Stimulated activated naive CD8-positive, alpha-beta T cell treated with anti-CD3 and anti-CD28 coated beads, Interleukin-15, Interleukin-2, amounts not matched to agents 100 ng/mL and 50 ng/mL, for 24 hours (primary cell): ENCODE data around the gene MN1.
A peak's percentile ranks its signal among the peaks of the same experiment; 100 is the strongest.

Experiments
- H3K27ac Mint-ChIP-seq: one replicate; pipeline ENCODE4 v1.8.0; 2021; ENCODE audit warnings: mild to moderate bottlenecking, mixed read lengths
- H3K27me3 Mint-ChIP-seq: one replicate; pipeline ENCODE4 v1.8.0; 2021; ENCODE audit warnings: mixed read lengths
- H3K36me3 Mint-ChIP-seq: one replicate; pipeline ENCODE4 v1.8.0; 2021; ENCODE audit warnings: low read depth, mixed read lengths
- H3K4me1 Mint-ChIP-seq: one replicate; pipeline ENCODE4 v1.8.0; 2021; ENCODE audit warnings: low read depth, mixed read lengths
- H3K4me3 Mint-ChIP-seq: one replicate; pipeline ENCODE4 v1.8.0; 2021; ENCODE audit warnings: mild to moderate bottlenecking, mixed read lengths
- H3K9me3 Mint-ChIP-seq: one replicate; pipeline ENCODE4 v1.8.0; 2021; ENCODE audit warnings: mixed read lengths

The MN1 gene

DNA sequence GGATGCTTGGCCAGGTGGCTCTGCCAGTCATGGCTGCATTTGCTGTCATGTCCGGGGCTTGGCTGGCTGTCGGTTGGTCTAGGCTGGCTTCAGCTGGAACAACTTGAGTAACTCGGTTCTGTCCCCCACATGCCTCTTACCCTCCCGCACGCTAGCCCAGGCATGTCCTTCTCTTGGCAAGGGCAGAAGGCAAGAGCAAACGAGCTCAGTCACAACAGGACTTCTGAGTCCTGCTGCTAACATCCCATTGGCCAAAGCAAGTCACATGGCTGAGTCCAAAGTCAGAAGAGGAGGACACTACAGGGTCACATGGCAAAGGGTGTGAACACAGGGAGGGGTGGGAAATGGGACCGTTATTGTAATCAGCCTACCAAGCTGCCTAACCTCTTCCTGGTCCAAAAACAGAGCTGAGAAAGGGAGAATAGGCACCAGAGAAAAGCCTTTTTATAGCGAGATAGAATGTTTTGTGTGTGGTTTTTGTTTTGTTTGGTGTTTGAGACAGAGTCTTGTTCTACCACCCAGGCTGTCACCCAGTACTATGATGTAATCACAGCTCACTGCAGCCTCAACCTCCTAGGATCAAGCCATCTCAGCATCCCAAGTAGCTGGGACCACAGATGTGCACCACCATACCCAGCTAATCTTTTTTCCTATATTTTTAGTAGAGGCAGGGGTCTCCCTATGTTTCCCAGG is 81.9 kb downstream of the MN1 start:
- no peaks in the 10 kb centered on the region for H3K4me1 Mint-ChIP-seq
- H3K27ac Mint-ChIP-seq: no peak overlapping the region
- H3K4me3 Mint-ChIP-seq: no peak overlapping the region
- H3K36me3 Mint-ChIP-seq: no peaks in the 10 kb centered on the region
- no peaks in the 10 kb centered on the region for H3K27me3 Mint-ChIP-seq
- H3K9me3 Mint-ChIP-seq: no peaks in the 10 kb centered on the region

DNA sequence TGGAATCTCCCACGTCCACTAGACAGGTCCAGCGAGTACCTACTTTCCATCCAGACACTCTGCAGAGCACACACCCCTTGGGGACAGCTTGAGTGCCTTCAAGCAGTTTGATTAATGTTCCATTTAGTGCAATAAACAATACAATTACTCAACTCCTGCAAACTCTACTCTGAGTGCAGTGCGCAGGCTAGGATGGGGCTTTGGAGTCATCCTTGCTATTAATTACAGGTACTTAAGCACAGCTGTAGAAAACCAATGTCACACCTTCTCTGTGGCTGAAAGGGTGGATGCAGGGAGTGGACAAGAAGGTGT is 82.6 kb downstream of the MN1 start:
- Mint-ChIP-seq H3K9me3 (no peaks in the 10 kb centered on the region), H3K27me3 (no peaks in the 10 kb centered on the region), H3K27ac (no peak overlapping the region), H3K36me3 (no peaks in the 10 kb centered on the region), H3K4me3 (no peak overlapping the region), H3K4me1 (no peaks in the 10 kb centered on the region)

DNA sequence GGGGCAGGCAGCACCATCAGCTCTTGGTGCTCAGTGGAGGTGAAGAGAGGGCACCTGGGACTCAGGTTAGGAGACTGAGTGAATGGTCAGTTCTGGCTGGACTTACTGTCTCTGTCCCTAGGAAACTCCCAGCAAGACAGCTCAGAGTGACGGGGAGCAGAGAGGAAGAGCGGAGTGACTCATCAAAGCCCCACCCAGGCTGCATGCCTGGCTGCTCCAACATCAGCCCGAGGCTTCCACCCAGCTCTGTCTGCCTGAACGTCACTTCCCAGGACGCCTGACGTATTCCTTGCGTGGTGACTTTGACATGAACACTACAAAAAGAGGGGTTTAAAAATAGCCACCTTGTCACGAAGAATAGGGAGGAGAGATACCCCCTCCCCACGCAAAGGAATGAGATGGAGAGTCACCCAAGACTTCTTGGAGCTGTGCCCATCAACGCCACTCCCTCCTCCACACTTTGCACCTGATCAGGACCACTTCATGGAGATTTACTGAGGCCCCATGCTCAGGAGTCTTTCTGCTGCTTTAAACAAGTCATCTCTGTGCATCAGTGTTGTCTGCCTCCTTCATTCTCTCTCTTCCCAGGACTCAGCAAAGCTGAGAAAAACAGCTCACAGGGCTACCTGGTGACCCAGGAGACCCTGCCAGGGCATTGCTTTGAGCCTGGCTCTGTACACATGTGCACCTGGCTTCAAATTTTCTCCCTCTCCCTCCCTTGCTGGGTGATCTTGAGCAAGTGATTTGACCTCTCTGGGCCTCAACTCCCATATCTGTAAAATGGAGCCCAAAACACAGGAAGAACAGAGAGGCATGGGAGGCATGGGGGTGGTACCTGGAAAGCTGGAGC is 83.1 kb downstream of the MN1 start:
- H3K36me3 Mint-ChIP-seq: no peaks in the 10 kb centered on the region
- no peaks in the 10 kb centered on the region for H3K9me3 Mint-ChIP-seq
- peaks cover 2% of the 10 kb centered on the region for H3K27me3 Mint-ChIP-seq
- H3K4me3 Mint-ChIP-seq: no peak overlapping the region
- H3K27ac Mint-ChIP-seq: peak overlapping the region; percentile 52
- H3K4me1 Mint-ChIP-seq: no peaks in the 10 kb centered on the region

DNA sequence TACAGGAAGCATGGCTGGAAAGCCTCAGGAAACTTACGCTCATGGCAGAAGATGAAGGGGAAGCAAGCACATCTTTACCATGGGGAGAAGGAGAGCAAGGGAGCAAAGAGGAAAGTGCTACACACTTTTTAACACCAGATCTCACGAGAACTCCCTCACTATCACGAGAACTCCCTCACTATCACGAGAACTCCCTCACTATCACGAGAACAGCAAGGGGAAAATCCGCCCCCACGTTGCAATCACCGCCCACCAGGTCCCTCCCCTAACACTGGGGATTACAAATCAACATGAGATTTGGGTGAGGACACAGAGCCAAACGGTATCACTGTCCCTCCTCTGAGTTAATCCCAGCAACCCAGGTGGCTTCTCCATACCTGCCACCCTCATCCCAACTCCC is 84.5 kb downstream of the MN1 start:
- Mint-ChIP-seq H3K4me3 (no peak overlapping the region), H3K27ac (no peak overlapping the region), H3K27me3 (peaks cover 4% of the 10 kb centered on the region), H3K4me1 (no peaks in the 10 kb centered on the region), H3K9me3 (no peaks in the 10 kb centered on the region), H3K36me3 (no peaks in the 10 kb centered on the region)

DNA sequence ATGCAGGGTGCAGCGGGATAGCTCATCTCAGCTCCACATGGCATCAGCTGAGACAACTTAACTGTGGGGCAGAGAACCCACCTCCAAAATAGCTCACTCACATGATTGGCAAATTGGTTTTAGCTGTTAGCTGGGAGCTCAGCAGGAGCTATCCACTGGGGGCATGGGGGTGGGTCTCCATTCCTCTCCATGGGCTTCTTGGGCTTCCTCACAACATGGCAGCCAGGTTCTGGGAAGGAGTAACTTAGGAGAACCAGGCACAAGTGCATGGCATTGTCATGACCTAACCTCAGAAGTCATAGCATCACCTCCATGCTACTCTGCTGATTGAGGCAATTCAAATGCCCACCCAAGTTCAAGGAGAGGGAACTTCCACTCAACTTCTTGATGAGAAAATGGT is 85.5 kb downstream of the MN1 start:
- Mint-ChIP-seq H3K27me3 (peaks cover 4% of the 10 kb centered on the region), H3K4me1 (no peaks in the 10 kb centered on the region), H3K9me3 (no peaks in the 10 kb centered on the region), H3K36me3 (no peaks in the 10 kb centered on the region), H3K4me3 (no peak overlapping the region), H3K27ac (no peak overlapping the region)

DNA sequence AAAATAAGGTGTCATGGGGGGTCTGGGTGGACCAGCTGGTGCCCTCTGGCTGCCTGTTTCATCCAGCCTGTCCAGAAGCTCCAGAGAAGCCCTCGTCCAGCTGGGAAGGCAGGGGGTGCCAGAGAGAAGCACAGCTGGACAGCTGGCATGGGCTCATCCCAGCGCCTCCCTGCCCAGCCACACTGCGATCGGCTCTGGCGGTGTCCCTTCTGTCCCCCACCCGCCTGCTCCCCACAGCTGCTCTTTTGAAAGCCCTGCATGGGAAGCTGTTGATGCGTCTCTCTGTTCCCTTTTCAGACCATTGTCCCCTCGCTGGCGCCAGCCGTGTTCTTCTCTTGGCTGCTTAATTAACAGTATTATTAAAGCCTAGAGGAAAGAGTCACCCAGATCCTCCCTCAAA is 86.5 kb downstream of the MN1 start:
- no peak overlapping the region for H3K27ac Mint-ChIP-seq
- peaks cover 12% of the 10 kb centered on the region for H3K27me3 Mint-ChIP-seq
- H3K9me3 Mint-ChIP-seq: no peaks in the 10 kb centered on the region

DNA sequence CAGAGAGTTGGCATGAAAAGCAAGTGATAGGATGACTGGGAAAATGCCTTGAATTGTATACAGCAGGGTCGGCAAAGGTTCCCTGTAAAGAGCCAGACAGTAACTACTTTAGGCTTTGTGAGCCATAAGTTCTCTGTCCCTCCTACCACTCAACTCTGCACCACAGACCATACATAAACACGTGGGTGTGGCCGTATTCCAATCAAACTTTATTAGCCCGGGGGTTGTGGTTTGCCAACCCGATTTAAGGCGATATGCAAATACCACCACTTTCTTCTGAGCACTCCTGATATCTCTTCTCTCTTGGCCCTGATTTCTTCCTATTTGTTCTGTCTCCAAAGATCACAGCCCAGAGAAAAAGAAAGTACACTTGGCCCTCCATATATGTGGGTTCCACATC is 87.5 kb downstream of the MN1 start:
- no peaks in the 10 kb centered on the region for H3K4me1 Mint-ChIP-seq
- no peak overlapping the region for H3K4me3 Mint-ChIP-seq
- no peaks in the 10 kb centered on the region for H3K36me3 Mint-ChIP-seq
- H3K27ac Mint-ChIP-seq: no peak overlapping the region
- no peaks in the 10 kb centered on the region for H3K9me3 Mint-ChIP-seq
- H3K27me3 Mint-ChIP-seq: peaks cover 23% of the 10 kb centered on the region

More for the DNA sequence above, 86.5 kb downstream of the MN1 start:
- H3K36me3 Mint-ChIP-seq: no peaks in the 10 kb centered on the region
- H3K4me3 Mint-ChIP-seq: no peak overlapping the region
- H3K4me1 Mint-ChIP-seq: no peaks in the 10 kb centered on the region

DNA sequence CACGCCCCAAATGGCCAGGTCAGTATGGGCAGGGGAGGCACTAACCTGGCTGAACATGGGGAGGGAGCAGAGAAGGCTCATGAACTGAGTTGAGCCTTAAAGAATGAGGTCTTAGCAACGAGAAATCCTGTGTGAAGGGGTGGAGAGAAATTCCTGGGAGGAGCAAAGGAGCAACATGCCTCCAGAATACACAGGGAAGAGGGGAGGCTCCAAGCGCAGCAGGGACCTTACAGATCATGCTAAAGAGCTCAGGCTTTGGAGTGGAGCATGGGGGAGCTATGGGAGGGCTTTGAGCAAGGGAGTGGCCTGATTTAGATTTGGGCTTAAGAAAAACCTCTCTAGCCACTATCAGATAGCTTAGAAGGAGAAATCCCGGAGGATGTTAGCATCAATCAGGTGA is 88.1 kb downstream of the MN1 start:
- Mint-ChIP-seq H3K4me1 (no peaks in the 10 kb centered on the region), H3K27me3 (peaks cover 23% of the 10 kb centered on the region), H3K27ac (no peak overlapping the region), H3K4me3 (no peak overlapping the region), H3K36me3 (no peaks in the 10 kb centered on the region), H3K9me3 (no peaks in the 10 kb centered on the region)

DNA sequence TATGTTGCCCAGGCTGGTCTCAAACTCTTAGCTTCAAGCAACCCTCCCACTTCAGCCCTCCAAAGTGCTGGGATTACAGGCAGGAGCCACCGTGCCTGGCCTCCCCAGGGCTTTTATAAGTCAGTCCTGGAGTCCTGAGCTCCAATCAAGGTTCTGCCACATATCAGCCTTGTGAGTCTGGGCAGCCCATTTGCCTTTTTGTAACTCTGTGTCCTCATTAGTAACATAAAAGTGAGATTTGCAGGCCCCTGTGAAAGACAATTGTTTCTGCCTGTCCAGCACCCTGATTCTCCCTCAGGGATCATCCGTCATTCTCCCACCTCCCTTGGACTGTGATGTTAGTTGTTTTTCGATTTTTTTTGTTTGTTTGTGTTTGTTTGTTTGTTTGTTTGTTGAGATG is 89.8 kb downstream of the MN1 start:
- peaks cover 23% of the 10 kb centered on the region for H3K27me3 Mint-ChIP-seq
- no peaks in the 10 kb centered on the region for H3K9me3 Mint-ChIP-seq
- H3K27ac Mint-ChIP-seq: no peak overlapping the region
- H3K4me3 Mint-ChIP-seq: no peak overlapping the region
- no peaks in the 10 kb centered on the region for H3K4me1 Mint-ChIP-seq
- no peaks in the 10 kb centered on the region for H3K36me3 Mint-ChIP-seq

DNA sequence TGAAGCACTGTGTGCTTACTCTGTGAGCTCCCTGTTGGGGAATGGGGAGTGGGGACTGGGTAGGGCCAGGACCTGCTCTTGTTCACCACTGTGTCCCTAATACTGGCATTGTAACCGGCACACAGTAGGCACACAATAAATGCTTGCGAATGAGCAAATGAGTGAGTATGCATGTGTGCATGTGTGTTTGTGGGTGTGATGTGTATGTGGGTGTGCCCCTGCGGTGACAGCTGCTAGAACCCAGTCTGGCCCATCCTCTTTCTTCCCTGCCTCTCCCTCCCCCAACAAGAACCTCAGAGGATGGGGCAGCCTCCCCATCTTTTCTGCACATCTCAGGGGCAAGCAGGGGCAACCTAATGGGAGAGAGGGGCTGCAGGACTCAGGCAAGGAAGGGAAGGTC is 90.5 kb downstream of the MN1 start:
- H3K9me3 Mint-ChIP-seq: no peaks in the 10 kb centered on the region
- H3K4me1 Mint-ChIP-seq: no peaks in the 10 kb centered on the region
- H3K36me3 Mint-ChIP-seq: no peaks in the 10 kb centered on the region
- peaks cover 23% of the 10 kb centered on the region for H3K27me3 Mint-ChIP-seq
- H3K4me3 Mint-ChIP-seq: no peak overlapping the region
- H3K27ac Mint-ChIP-seq: no peak overlapping the region

DNA sequence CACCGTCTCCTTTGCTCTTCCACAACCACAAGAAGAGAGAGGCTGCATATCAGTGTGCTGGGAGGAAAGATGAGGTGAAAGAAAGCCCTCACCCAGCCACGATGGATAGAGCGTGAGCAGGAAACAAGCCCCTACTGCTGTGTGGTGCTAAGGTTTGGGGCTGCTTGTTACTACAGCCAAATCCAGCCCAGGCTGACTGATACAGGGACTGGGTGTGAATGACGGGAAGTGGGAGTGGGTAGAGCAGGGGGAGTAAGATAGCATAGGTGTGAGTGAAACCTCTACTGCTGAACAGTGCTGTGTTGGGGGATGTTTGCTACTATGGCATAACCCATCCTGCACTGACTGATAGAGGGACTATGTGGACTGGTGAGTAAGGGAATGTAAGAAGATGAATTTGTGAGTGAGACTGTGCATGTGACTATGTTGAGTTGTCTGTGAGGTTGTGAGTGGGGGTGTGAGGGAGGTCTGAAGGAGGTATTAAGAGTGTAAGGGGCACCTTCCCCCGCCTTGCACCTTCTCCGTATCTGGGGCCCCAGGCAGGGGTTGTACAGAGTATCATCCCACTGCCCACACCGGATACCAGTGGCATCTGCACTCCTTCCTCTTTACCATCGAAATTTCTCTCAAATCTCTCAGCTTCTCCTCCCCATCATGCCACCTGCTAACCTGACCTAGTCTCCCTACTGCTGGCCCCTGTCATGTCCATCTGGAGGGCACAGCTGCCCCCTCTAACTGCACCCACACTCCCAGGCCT is 91.5 kb downstream of the MN1 start:
- no peak overlapping the region for H3K27ac Mint-ChIP-seq
- no peaks in the 10 kb centered on the region for H3K9me3 Mint-ChIP-seq
- no peaks in the 10 kb centered on the region for H3K4me1 Mint-ChIP-seq
- H3K27me3 Mint-ChIP-seq: peaks cover 23% of the 10 kb centered on the region
- H3K4me3 Mint-ChIP-seq: no peak overlapping the region
- no peaks in the 10 kb centered on the region for H3K36me3 Mint-ChIP-seq

DNA sequence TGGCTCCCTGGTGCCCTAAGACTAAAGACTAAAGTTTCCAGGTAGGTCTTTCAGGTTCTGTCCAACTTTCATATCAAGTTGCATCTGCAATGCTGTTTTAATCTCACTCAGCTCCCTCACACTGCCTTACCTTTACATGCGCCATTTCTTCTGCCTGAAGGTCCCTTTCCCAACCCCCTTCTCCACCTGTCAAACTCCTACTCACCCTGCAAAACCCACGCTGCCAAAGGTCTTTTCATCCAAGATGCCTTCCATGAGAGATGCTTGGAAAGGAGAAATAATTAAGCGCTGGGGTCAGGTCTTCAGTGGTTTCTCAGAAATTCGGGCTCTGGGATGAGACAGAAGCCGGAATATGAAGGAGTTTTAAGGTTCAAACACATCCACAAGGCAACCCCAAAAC is 95.1 kb downstream of the MN1 start:
- H3K9me3 Mint-ChIP-seq: no peaks in the 10 kb centered on the region
- H3K4me1 Mint-ChIP-seq: no peaks in the 10 kb centered on the region
- H3K4me3 Mint-ChIP-seq: no peak overlapping the region
- H3K27ac Mint-ChIP-seq: no peak overlapping the region
- peaks cover 19% of the 10 kb centered on the region for H3K27me3 Mint-ChIP-seq
- H3K36me3 Mint-ChIP-seq: no peaks in the 10 kb centered on the region

DNA sequence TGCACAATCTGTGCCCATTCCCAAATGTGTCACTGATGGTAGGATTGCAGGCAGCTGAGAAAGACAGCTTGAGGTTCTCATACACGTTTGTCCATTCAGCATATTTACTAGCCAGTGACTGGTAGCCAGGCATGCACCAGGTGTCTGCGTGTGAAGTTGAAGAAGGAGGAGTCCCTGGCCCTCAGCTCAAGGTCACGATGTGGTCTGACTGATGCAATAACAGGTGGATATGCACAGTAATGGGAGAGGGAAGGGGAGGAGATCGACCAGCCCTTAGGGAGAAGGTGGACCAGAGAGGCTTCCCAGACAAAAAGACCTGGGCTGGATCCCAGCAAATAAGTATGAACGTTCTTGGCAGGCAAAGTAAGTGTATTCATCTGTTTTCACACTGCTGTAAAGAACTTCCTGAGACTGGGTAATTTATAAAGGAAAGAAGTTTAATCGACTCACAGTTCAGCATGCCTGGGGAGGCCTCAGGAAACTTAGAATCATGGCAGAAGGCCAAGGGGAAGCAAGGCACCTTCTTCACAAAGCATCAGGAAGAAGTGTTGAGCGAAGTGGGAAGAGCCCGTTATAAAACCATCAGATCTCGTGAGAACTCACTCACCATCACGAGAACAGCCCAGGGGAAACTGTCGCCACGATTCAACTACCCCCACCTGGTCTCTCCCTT is 96.0 kb downstream of the MN1 start:
- Mint-ChIP-seq H3K4me3 (no peak overlapping the region), H3K36me3 (no peaks in the 10 kb centered on the region), H3K4me1 (no peaks in the 10 kb centered on the region), H3K27ac (no peak overlapping the region), H3K27me3 (peaks cover 15% of the 10 kb centered on the region), H3K9me3 (no peaks in the 10 kb centered on the region)

DNA sequence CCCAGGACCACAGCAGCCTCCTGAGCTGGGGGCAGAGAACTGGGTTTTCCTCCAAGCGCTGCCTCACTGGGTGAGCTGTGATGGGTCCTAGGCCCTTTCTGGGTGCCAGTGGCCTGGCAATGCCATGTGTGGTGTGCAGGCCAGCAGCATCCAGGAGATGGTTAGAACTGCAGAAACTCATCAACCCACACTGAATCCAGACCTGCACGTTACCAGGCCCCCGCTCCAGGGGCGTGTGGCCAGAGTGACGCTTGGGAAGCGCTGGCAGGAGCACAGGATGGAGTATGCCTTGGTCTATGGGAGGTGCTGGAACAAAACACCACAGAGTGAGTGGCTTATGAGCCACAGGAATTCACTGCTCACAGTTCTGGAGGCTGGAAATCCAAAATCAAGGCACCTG is 97.0 kb downstream of the MN1 start:
- Mint-ChIP-seq H3K27ac (no peak overlapping the region), H3K9me3 (no peaks in the 10 kb centered on the region), H3K4me1 (no peaks in the 10 kb centered on the region), H3K36me3 (no peaks in the 10 kb centered on the region), H3K27me3 (peaks cover 5% of the 10 kb centered on the region), H3K4me3 (no peak overlapping the region)
